ENCODE measurements around the gene CDADC1.
"Not testable (repeated sequence)": the region's sequence is repeated elsewhere in the genome, so short reads cannot be mapped to it uniquely, and the experiment has no call there.

Gene CDADC1

GRCh38 chr13:49320975-49321374 is 73.2 kb downstream of the CDADC1 start:
- no peaks in the 10 kb centered on the region for H3K27me3 ChIP-seq (ENCODE audit: insufficient read depth, poor library complexity, severe bottlenecking)
- H3K27ac ChIP-seq (ENCODE audit: poor library complexity, severe bottlenecking) = no peak overlapping the region
- H3K36me3 ChIP-seq (ENCODE audit: low read depth) = no peaks in the 10 kb centered on the region
- ATAC-seq (ENCODE audit: low read depth) (no peak), DNase-seq (ENCODE audit: low spot score) (no peak)
- H3K9me3 ChIP-seq (ENCODE audit: severe bottlenecking) = no peaks in the 10 kb centered on the region
- H3K4me1 ChIP-seq (ENCODE audit: insufficient read depth, poor library complexity, severe bottlenecking) = no peaks in the 10 kb centered on the region
- TF ChIP-seq CTCF (IDR thresholded peaks at IDR 0.05; ENCODE audit: poor library complexity, severe bottlenecking) = no peak
- H3K4me3 ChIP-seq (ENCODE audit: severe bottlenecking) = no peak overlapping the region

- Histone ChIP-seq H3K36me3 (ENCODE audit: low read depth) (no peaks in the 10 kb centered on the region), H3K27me3 (ENCODE audit: insufficient read depth, poor library complexity, severe bottlenecking) (no peaks in the 10 kb centered on the region), H3K9me3 (ENCODE audit: severe bottlenecking) (no peaks in the 10 kb centered on the region), H3K27ac (ENCODE audit: poor library complexity, severe bottlenecking) (no peak overlapping the region), H3K4me1 (ENCODE audit: insufficient read depth, poor library complexity, severe bottlenecking) (no peaks in the 10 kb centered on the region), H3K4me3 (ENCODE audit: severe bottlenecking) (no peak overlapping the region)
- DNase-seq (ENCODE audit: low spot score) (no peak), ATAC-seq (ENCODE audit: low read depth) (no peak)
- no peak for TF ChIP-seq CTCF (IDR thresholded peaks at IDR 0.05; ENCODE audit: poor library complexity, severe bottlenecking)
These were observed 75.0 kb downstream of the CDADC1 start for GRCh38 chr13:49322702-49323101.

GRCh38 chr13:49323344-49323743 is 75.6 kb downstream of the CDADC1 start:
- DNase-seq (ENCODE audit: low spot score) = no peak
- no peaks in the 10 kb centered on the region for H3K9me3 ChIP-seq (ENCODE audit: severe bottlenecking)
- H3K4me3 ChIP-seq (ENCODE audit: severe bottlenecking) = no peak overlapping the region
- TF ChIP-seq CTCF (IDR thresholded peaks at IDR 0.05; ENCODE audit: poor library complexity, severe bottlenecking) = no peak
- H3K27me3 ChIP-seq (ENCODE audit: insufficient read depth, poor library complexity, severe bottlenecking) = no peaks in the 10 kb centered on the region
- H3K36me3 ChIP-seq (ENCODE audit: low read depth) = no peaks in the 10 kb centered on the region
- no peak overlapping the region for H3K27ac ChIP-seq (ENCODE audit: poor library complexity, severe bottlenecking)
- H3K4me1 ChIP-seq (ENCODE audit: insufficient read depth, poor library complexity, severe bottlenecking) = no peaks in the 10 kb centered on the region
- no peak for ATAC-seq (ENCODE audit: low read depth)

GRCh38 chr13:49326222-49326917 is 78.6 kb downstream of the CDADC1 start:
- no peaks in the 10 kb centered on the region for H3K27me3 ChIP-seq (ENCODE audit: insufficient read depth, poor library complexity, severe bottlenecking)
- H3K4me1 ChIP-seq (ENCODE audit: insufficient read depth, poor library complexity, severe bottlenecking) = no peaks in the 10 kb centered on the region
- no peaks in the 10 kb centered on the region for H3K36me3 ChIP-seq (ENCODE audit: low read depth)
- no peaks in the 10 kb centered on the region for H3K9me3 ChIP-seq (ENCODE audit: severe bottlenecking)
- DNase-seq (ENCODE audit: low spot score) (no peak), ATAC-seq (ENCODE audit: low read depth) (no peak)
- no peak overlapping the region for H3K27ac ChIP-seq (ENCODE audit: poor library complexity, severe bottlenecking)
- no peak overlapping the region for H3K4me3 ChIP-seq (ENCODE audit: severe bottlenecking)
- no peak for TF ChIP-seq CTCF (IDR thresholded peaks at IDR 0.05; ENCODE audit: poor library complexity, severe bottlenecking)

GRCh38 chr13:49327145-49327544 is 79.4 kb downstream of the CDADC1 start:
- not testable (repeated sequence) for H3K4me3 ChIP-seq (ENCODE audit: severe bottlenecking); H3K27me3 ChIP-seq (ENCODE audit: insufficient read depth, poor library complexity, severe bottlenecking); H3K4me1 ChIP-seq (ENCODE audit: insufficient read depth, poor library complexity, severe bottlenecking); DNase-seq (ENCODE audit: low spot score); H3K27ac ChIP-seq (ENCODE audit: poor library complexity, severe bottlenecking); H3K9me3 ChIP-seq (ENCODE audit: severe bottlenecking); H3K36me3 ChIP-seq (ENCODE audit: low read depth); ATAC-seq (ENCODE audit: low read depth)
